Mesenchymal stem cell (in vitro differentiated cells and primary cell): Measurements from ENCODE around the gene OR2K2.

Experiments used
- DNase-seq: peaks from one replicate; pipeline ENCODE4 v3.0.0-alpha.2; 2013
- H2AFZ ChIP-seq: one replicate; pipeline ENCODE4 v1.6.1; 2013; ENCODE audit warnings: low read depth, mild to moderate bottlenecking, control low read depth, inconsistent platforms, low read length, moderate library complexity
- H2AK5ac ChIP-seq: 2 replicates; pipeline ENCODE4 v1.6.1; 2013; ENCODE audit warnings: low read length, moderate library complexity, mild to moderate bottlenecking, inconsistent platforms; ENCODE audit not compliant: severe bottlenecking
- H2BK120ac ChIP-seq: one replicate; pipeline ENCODE4 v1.6.1; 2013; ENCODE audit warnings: low read depth, mild to moderate bottlenecking, inconsistent platforms, low read length, moderate library complexity
- H2BK12ac ChIP-seq, 2 experiments: one replicate each; pipeline ENCODE4 v1.6.1; 2013; ENCODE audit warnings: inconsistent platforms in 2 of 2, low read length in 2 of 2, mild to moderate bottlenecking in 2 of 2, moderate library complexity in 2 of 2, control low read depth in 1 of 2
- H2BK15ac ChIP-seq: one replicate; pipeline ENCODE4 v1.6.1; 2013; ENCODE audit warnings: mild to moderate bottlenecking, low read depth, inconsistent platforms; ENCODE audit not compliant: poor library complexity, severe bottlenecking
- H2BK5ac ChIP-seq: 2 replicates; pipeline ENCODE4 v1.6.1; 2013; ENCODE audit warnings: low read depth, mild to moderate bottlenecking, low read length, control low read depth, inconsistent platforms; ENCODE audit not compliant: poor library complexity, severe bottlenecking
- H3K14ac ChIP-seq, 2 experiments: one replicate each; pipeline ENCODE4 v1.6.1; 2013; ENCODE audit warnings: inconsistent platforms in 2 of 2, low read length in 2 of 2, control low read depth in 1 of 2, mild to moderate bottlenecking in 1 of 2, moderate library complexity in 1 of 2
- H3K18ac ChIP-seq, 2 experiments: one replicate each; pipeline ENCODE4 v1.6.1; 2013; ENCODE audit warnings: inconsistent platforms in 2 of 2, low read length in 2 of 2, control low read depth in 1 of 2, low read depth in 1 of 2, mild to moderate bottlenecking in 1 of 2
- H3K23ac ChIP-seq, 2 experiments: one replicate each; pipeline ENCODE4 v1.6.1; 2013; ENCODE audit warnings: inconsistent platforms in 2 of 2, low read length in 2 of 2, mild to moderate bottlenecking in 2 of 2, moderate library complexity in 2 of 2, control low read depth in 1 of 2
- H3K27ac ChIP-seq: 2 replicates; pipeline ENCODE4 v1.5.1; 2013; ENCODE audit warnings: mild to moderate bottlenecking, moderate library complexity, low read length, control low read depth, inconsistent platforms; ENCODE audit not compliant: poor library complexity, severe bottlenecking
- H3K27me3 ChIP-seq, 2 experiments: 2 replicates each; pipeline versions ENCODE4 v1.6.1 to v1.7.0; 2013; ENCODE audit warnings: low read length in 2 of 2, mild to moderate bottlenecking in 2 of 2, moderate library complexity in 2 of 2, control low read depth in 1 of 2, inconsistent platforms in 1 of 2; ENCODE audit not compliant: control insufficient read depth in 1 of 2, insufficient read depth in 1 of 2
- H3K36me3 ChIP-seq, 2 experiments: 2 replicates each; pipeline versions ENCODE4 v1.6.1 to v1.7.0; 2013; ENCODE audit warnings: low read length in 2 of 2, control low read depth in 1 of 2, inconsistent platforms in 1 of 2, low read depth in 1 of 2, mild to moderate bottlenecking in 1 of 2; ENCODE audit not compliant: insufficient read depth in 2 of 2, control insufficient read depth in 1 of 2
- H3K4ac ChIP-seq, 2 experiments: one replicate each; pipeline ENCODE4 v1.6.1; 2013; ENCODE audit warnings: inconsistent platforms in 2 of 2, low read length in 2 of 2, mild to moderate bottlenecking in 2 of 2, moderate library complexity in 2 of 2, control low read depth in 1 of 2, low read depth in 1 of 2
- H3K4me1 ChIP-seq: 2 replicates; pipeline ENCODE4 v1.6.1; 2013; ENCODE audit warnings: low read depth, low read length, control low read depth; ENCODE audit not compliant: control insufficient read depth, insufficient read depth
- H3K4me2 ChIP-seq: 2 replicates; pipeline ENCODE4 v1.6.1; 2013; ENCODE audit warnings: low read length, mild to moderate bottlenecking, inconsistent platforms; ENCODE audit not compliant: poor library complexity, severe bottlenecking
- H3K4me3 ChIP-seq, 2 experiments: 2 replicates each; pipeline versions ENCODE4 v1.5.1 to v1.7.0; 2013; ENCODE audit warnings: low read length in 2 of 2, mild to moderate bottlenecking in 2 of 2, control low read depth in 1 of 2, low read depth in 1 of 2; ENCODE audit not compliant: insufficient read depth in 1 of 2
- H3K79me1 ChIP-seq: replicated peaks from 2 replicates; pipeline ENCODE4 v1.6.1; 2013; ENCODE audit warnings: mild to moderate bottlenecking, control low read depth, low read length, inconsistent platforms; ENCODE audit not compliant: poor library complexity, severe bottlenecking
- H3K9ac ChIP-seq: 2 replicates; pipeline ENCODE4 v1.7.0; 2013; ENCODE audit warnings: mild to moderate bottlenecking, low read length, moderate library complexity
- H3K9me3 ChIP-seq: 2 replicates; pipeline ENCODE4 v1.7.0; 2013; ENCODE audit warnings: mild to moderate bottlenecking, low read length; ENCODE audit not compliant: control insufficient read depth
- H4K8ac ChIP-seq: one replicate; pipeline ENCODE4 v1.6.1; 2013; ENCODE audit warnings: inconsistent platforms, mild to moderate bottlenecking, low read length, moderate library complexity
- H4K91ac ChIP-seq: one replicate; pipeline ENCODE4 v1.6.1; 2013; ENCODE audit warnings: mild to moderate bottlenecking, low read length, inconsistent platforms
- WGBS: methylation state at CpG from one replicate; pipeline ENCODE4 v1.1.7; 2013; ENCODE audit warnings: mixed read lengths; 5-methylcytosine and 5-hydroxymethylcytosine counted together

The OR2K2 gene

DNA sequence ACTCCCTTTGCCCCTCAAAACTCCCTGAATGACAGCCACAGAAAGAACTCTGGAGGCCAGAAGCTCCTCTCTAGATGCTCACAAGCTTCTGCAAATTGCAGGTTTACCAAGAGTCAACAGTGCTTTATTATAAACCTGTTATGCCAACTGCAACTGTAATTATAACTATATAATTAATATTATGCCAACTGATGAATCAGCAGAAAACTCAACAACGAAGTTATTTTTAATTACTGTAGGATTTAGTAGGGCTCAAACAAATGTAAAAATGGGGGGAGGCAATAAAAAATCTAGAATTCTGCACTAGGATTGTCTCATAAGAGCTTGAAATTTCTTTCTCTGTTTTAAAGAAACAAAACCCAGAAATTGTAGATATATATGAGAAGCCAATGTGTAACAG lies 37.0 kb upstream of the OR2K2 start:
- WGBS, result 100% methylated on average over 1 of the region's 1 CpG
- Histone ChIP-seq H3K27me3 (no peaks in the 10 kb centered on the region), H2BK15ac (no peak overlapping the region), H3K4ac (no peak overlapping the region), H4K8ac (no peak overlapping the region), H3K9me3 (no peaks in the 10 kb centered on the region), H3K23ac (no peak overlapping the region), H3K27ac (no peak overlapping the region), H3K14ac (no peak overlapping the region), H2BK12ac (no peak overlapping the region), H2BK120ac (no peak overlapping the region), H3K36me3 (peaks cover 24 to 93% of the 10 kb centered on the region in 2 experiments), H3K18ac (no peak overlapping the region), H2AK5ac (no peak overlapping the region), H2BK5ac (no peak overlapping the region), H4K91ac (no peak overlapping the region), H3K9ac (no peak overlapping the region), H3K4me3 (no peak overlapping the region), H2AFZ (no peak overlapping the region), H3K4me2 (no peak overlapping the region), H3K4me1 (no peaks in the 10 kb centered on the region), H3K79me1 (peaks cover 6% of the 10 kb centered on the region)
- no peak for DNase-seq

- Histone ChIP-seq H3K4ac (no peak overlapping the region), H3K23ac (no peak overlapping the region), H2BK120ac (no peak overlapping the region), H3K36me3 (peaks cover 12 to 75% of the 10 kb centered on the region in 2 experiments), H2AK5ac (no peak overlapping the region), H3K79me1 (no peaks in the 10 kb centered on the region), H3K4me1 (no peaks in the 10 kb centered on the region), H3K18ac (no peak overlapping the region), H3K9ac (no peak overlapping the region), H4K8ac (no peak overlapping the region), H2AFZ (no peak overlapping the region), H3K27ac (no peak overlapping the region), H3K14ac (no peak overlapping the region), H4K91ac (no peak overlapping the region), H2BK15ac (no peak overlapping the region), H3K27me3 (no peaks in the 10 kb centered on the region), H2BK5ac (no peak overlapping the region), H3K4me2 (no peak overlapping the region), H2BK12ac (no peak overlapping the region), H3K9me3 (no peaks in the 10 kb centered on the region), H3K4me3 (no peak overlapping the region)
- WGBS, result 100% methylated on average over 3 of the region's 5 CpGs
- DNase-seq, result no peak
Observed at GRCh38 chr9:111362526-111362925, 32.5 kb upstream of the OR2K2 start.

- Histone ChIP-seq H3K27me3 (no peaks in the 10 kb centered on the region), H3K4me3 (no peak overlapping the region), H3K23ac (no peak overlapping the region), H3K9me3 (no peaks in the 10 kb centered on the region), H2BK120ac (no peak overlapping the region), H3K36me3 (peaks cover 12 to 59% of the 10 kb centered on the region in 2 experiments), H2BK12ac (no peak overlapping the region), H2BK15ac (no peak overlapping the region), H3K4me1 (peaks cover 2% of the 10 kb centered on the region), H3K27ac (no peak overlapping the region), H3K4ac (no peak overlapping the region), H2AK5ac (no peak overlapping the region), H3K4me2 (no peak overlapping the region), H2AFZ (no peak overlapping the region), H3K79me1 (no peaks in the 10 kb centered on the region), H3K18ac (no peak overlapping the region), H4K8ac (no peak overlapping the region), H3K14ac (no peak overlapping the region), H4K91ac (no peak overlapping the region), H3K9ac (no peak overlapping the region), H2BK5ac (no peak overlapping the region)
- no peak for DNase-seq
- WGBS, result 94% methylated on average over 2 of the region's 2 CpGs
Observed at GRCh38 chr9:111360881-111361280, 30.9 kb upstream of the OR2K2 start.

DNA sequence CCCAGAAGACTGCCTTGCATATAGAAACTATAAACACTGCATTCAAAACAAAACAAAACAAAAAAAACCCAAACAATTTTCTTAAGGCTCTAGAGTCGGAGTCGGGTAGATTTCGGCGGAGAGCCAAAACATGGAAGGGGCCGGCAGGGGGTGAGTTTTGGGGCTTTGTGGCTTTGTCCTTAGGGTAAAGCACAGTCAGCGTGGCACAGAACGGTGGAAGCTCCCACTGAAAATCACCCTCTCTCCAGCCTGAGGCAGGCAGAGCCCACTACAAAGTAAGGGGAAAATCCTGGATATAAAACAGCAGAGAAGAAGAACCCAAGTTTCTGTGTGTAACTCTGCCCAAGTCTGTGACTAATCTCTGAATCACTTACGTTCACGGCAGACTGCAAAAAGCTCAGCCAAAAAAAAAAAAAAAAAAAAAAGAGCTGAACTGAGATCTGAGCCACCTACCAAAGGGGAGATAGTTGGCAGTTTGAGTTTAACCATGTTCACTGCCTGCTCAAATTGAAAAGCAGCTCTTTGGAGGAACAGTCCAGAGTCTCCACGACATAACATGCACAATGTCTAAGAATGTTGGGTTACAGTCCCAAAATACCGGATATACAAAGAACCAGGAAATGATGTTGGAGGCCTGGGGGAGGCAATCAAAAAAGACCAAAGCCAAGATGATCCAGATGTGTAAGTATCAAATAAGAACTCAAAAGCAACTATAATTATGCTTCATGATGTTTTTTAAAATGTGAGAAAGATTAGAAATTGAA lies 26.6 kb upstream of the OR2K2 start:
- Histone ChIP-seq H2AFZ (no peak overlapping the region), H3K9me3 (peaks cover 8% of the 10 kb centered on the region), H4K91ac (no peak overlapping the region), H3K27me3 (no peaks in the 10 kb centered on the region), H3K23ac (no peak overlapping the region), H2BK12ac (no peak overlapping the region), H2AK5ac (no peak overlapping the region), H2BK5ac (peak overlapping the region; percentile 70), H3K36me3 (peaks cover 3 to 23% of the 10 kb centered on the region in 2 experiments), H3K79me1 (no peaks in the 10 kb centered on the region), H2BK120ac (no peak overlapping the region), H3K4me2 (peak overlapping the region; percentile 57), H3K9ac (peak overlapping the region; percentile 91), H2BK15ac (peak overlapping the region; percentile 67), H4K8ac (peak overlapping the region; percentile 30), H3K14ac (no peak overlapping the region), H3K27ac (peak overlapping the region; percentile 89), H3K4me3 (peak overlapping the region in 1 of 2 experiments; percentile 70), H3K4me1 (peaks cover 2% of the 10 kb centered on the region), H3K18ac (peak overlapping the region in 1 of 2 experiments; percentile 48), H3K4ac (no peak overlapping the region)
- peak; percentile 91 for DNase-seq
- 57% methylated on average over 8 of the region's 11 CpGs for WGBS
